KMS-11 (cell line): ENCODE data around the gene RASSF3.

Source experiments
- H2AFZ ChIP-seq: fragments of 200-600 bp; sonication (generic); 2 replicates; pipeline ENCODE4 v1.6.1; 2016; ENCODE audit warnings: antibody characterized with exemption, mixed run types, low read depth
- H3K27ac ChIP-seq: fragments of 200-600 bp; sonication (generic); 2 replicates; pipeline ENCODE4 v1.6.1; 2016; ENCODE audit warnings: mild to moderate bottlenecking, mixed run types
- H3K27me3 ChIP-seq: fragments of 200-600 bp; sonication (generic); 2 replicates; pipeline ENCODE4 v1.6.1; 2017; ENCODE audit warnings: mild to moderate bottlenecking, low read depth, mixed run types, moderate library complexity; ENCODE audit not compliant: insufficient read depth
- H3K36me3 ChIP-seq: fragments of 200-600 bp; sonication (generic); 2 replicates; pipeline ENCODE4 v1.6.1; 2017; ENCODE audit warnings: mild to moderate bottlenecking, mixed run types; ENCODE audit not compliant: insufficient read depth
- H3K4me1 ChIP-seq: fragments of 200-600 bp; sonication (generic); 2 replicates; pipeline ENCODE4 v1.6.1; 2016; ENCODE audit warnings: mild to moderate bottlenecking, low read depth, mixed run types; ENCODE audit not compliant: poor library complexity, severe bottlenecking
- H3K4me2 ChIP-seq: fragments of 200-600 bp; sonication (generic); 2 replicates; pipeline ENCODE4 v1.7.0; 2016; ENCODE audit warnings: mild to moderate bottlenecking, mixed run types
- H3K4me3 ChIP-seq: fragments of 200-600 bp; sonication (generic); IDR thresholded peaks from 2 replicates; pipeline ENCODE4 v1.6.1; 2017; ENCODE audit warnings: low read depth, low read length, mixed read lengths; ENCODE audit not compliant: insufficient read depth
- H3K79me2 ChIP-seq: fragments of 200-600 bp; sonication (generic); 2 replicates; pipeline ENCODE4 v1.6.1; 2016; ENCODE audit warnings: low read depth, mixed run types; ENCODE audit not compliant: insufficient read depth
- H3K9ac ChIP-seq: fragments of 200-600 bp; sonication (generic); 2 replicates; pipeline ENCODE4 v1.6.1; 2016; ENCODE audit warnings: mild to moderate bottlenecking, mixed run types
- H4K20me1 ChIP-seq: fragments of 200-600 bp; sonication (generic); 2 replicates; pipeline ENCODE4 v1.6.1; 2016; ENCODE audit warnings: mild to moderate bottlenecking, mixed run types; ENCODE audit not compliant: insufficient read depth
- TF ChIP-seq, protein P1 (sequence below): fragments of 200-600 bp; sonication (generic); conservative IDR thresholded peaks from 2 replicates; pipeline ENCODE4 v1.6.1; 2017; ENCODE audit warnings: low read depth, mild to moderate bottlenecking, antibody characterized with exemption, low read length, moderate library complexity, mixed read lengths

RASSF3 gene

DNA sequence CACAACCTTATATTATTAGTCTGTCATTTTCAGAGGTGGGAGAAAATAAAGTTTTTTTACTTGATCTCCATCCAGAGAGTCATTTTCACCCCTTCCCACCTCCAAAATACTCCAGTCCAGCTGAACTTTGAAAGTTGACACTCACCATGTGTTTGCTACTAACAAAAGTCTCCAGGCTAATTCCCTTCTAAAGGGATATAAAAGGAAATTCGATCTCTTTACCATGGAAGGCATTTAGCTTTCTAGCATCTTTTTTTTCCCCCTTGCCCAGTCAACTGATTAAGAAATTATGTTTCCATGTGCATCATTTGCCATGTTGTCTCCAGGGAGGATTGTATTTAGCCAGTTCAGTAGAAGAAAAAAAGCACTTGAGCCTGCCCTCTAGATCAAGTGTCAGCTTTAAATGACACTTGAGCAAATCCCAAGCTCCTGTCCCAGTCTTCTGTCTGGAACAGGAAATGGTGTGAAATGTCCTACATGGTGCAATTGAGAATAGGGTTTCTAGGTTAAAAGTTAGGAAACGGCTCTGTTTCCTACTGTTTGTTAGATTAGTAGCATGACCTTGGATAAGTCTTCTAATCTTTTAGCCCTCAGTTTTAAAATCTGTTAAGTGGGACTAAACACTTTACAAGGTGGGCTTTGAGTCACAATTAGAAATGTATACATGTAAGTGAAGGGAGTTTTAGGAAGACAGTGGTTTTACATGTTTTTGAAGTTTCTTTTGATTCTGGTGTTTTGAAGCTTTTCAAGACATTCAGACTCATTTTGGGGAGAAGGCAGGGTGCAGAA lies 81.7 kb downstream of the RASSF3 start:
- Histone ChIP-seq H3K79me2 (no peaks in the 10 kb centered on the region), H3K4me2 (no peak overlapping the region), H2AFZ (no peak overlapping the region), H3K27me3 (no peaks in the 10 kb centered on the region), H3K4me3 (no peak overlapping the region), H3K4me1 (peaks cover 13% of the 10 kb centered on the region), H3K27ac (no peak overlapping the region), H3K36me3 (no peaks in the 10 kb centered on the region; the same call in 1 of the 2 replicates), H4K20me1 (no peaks in the 10 kb centered on the region), H3K9ac (no peak overlapping the region)
- TF ChIP-seq, protein P1, sequence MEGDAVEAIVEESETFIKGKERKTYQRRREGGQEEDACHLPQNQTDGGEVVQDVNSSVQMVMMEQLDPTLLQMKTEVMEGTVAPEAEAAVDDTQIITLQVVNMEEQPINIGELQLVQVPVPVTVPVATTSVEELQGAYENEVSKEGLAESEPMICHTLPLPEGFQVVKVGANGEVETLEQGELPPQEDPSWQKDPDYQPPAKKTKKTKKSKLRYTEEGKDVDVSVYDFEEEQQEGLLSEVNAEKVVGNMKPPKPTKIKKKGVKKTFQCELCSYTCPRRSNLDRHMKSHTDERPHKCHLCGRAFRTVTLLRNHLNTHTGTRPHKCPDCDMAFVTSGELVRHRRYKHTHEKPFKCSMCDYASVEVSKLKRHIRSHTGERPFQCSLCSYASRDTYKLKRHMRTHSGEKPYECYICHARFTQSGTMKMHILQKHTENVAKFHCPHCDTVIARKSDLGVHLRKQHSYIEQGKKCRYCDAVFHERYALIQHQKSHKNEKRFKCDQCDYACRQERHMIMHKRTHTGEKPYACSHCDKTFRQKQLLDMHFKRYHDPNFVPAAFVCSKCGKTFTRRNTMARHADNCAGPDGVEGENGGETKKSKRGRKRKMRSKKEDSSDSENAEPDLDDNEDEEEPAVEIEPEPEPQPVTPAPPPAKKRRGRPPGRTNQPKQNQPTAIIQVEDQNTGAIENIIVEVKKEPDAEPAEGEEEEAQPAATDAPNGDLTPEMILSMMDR, result no peak

DNA sequence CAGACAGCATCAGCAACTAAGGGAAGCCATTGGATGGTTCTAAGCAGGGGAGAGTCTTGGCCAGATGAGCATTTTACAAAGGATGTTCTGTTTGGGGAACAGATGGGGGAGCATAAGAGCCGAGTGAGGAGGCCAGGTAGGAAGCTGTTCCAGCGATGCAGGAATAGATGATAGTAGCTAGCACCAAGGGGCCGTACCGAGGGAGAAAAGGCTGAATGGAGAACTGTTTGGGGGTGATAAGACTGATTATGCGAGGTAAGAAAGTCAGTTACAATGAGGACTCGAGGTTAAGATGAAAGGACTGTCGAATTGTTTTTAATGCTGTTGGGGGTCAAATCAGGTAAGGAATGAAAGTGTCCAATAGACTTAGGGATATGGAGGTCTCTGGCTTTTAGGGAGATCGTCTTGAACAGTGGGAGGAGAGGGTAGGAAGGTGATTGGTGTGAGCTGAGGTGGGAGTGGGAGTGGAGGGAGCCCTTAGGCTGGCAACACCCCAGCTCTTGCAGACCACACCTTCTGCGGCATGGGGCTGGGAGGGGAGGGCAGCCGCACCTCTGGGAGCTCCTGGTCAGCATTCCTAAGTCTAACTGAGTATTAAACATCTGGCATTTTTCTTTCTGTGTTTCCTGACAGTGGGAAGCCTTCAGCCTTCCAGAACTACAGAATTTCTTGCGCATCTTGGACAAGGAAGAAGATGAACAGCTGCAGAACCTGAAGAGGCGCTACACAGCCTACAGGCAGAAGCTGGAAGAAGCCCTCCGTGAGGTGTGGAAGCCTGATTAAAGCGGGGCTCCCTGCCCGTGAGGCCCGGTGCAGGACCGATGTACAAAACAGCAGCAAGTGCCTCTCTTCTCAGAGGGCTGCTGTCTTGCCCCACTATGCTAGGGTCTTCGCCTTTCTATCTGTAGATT lies 84.1 kb downstream of the RASSF3 start:
- H3K4me3 ChIP-seq, result no peak overlapping the region
- no peaks in the 10 kb centered on the region for H3K27me3 ChIP-seq
- H3K36me3 ChIP-seq, result no peaks in the 10 kb centered on the region; the same call in 1 of the 2 replicates
- no peak overlapping the region for H2AFZ ChIP-seq
- TF ChIP-seq, protein P1, result no peak
- H3K27ac ChIP-seq, result no peak overlapping the region
- H3K4me2 ChIP-seq, result no peak overlapping the region
- H4K20me1 ChIP-seq, result no peaks in the 10 kb centered on the region
- H3K9ac ChIP-seq, result no peak overlapping the region
- H3K4me1 ChIP-seq, result peaks cover 24% of the 10 kb centered on the region
- no peaks in the 10 kb centered on the region for H3K79me2 ChIP-seq

GRCh38 chr12:64695550-64695949 lies 85.3 kb downstream of the RASSF3 start:
- Histone ChIP-seq H2AFZ (no peak overlapping the region), H3K4me3 (no peak overlapping the region), H3K36me3 (no peaks in the 10 kb centered on the region; the same call in 1 of the 2 replicates), H3K27ac (no peak overlapping the region), H3K4me1 (peaks cover 28% of the 10 kb centered on the region), H3K79me2 (no peaks in the 10 kb centered on the region), H3K27me3 (no peaks in the 10 kb centered on the region), H3K9ac (no peak overlapping the region), H3K4me2 (no peak overlapping the region), H4K20me1 (no peaks in the 10 kb centered on the region)
- TF ChIP-seq, protein P1, result no peak

DNA sequence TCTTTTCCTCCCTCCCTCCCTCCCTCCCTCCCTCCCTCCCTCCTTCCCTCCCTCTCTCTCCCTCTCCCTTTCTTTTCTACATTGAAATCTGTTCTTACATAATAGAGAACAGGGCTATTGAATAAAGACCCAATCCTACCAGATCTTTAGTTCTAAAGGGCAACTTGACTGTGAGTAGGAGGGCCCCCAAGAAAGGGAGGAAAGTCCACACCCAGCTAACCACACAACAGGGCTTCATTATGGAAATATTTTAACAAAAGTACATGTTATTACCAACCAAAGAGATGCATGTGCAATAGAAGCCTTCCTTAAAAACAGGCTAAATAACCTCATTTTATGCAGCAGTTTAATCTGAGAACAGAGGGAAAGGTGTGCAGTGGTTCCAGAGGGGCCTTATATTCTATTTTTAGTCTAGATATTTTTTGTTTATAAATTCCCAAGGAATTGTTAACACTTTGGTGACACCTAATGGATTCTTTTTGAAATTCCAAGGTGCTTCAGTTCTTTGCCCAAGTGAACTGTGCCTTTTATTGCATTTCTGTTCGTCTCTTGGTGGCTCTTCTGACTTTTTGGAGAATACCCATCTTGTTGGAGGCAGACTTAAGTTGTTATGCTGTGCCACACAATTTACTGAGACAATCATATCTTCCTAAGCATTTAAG lies 85.9 kb downstream of the RASSF3 start:
- H2AFZ ChIP-seq, result no peak overlapping the region
- no peaks in the 10 kb centered on the region for H3K79me2 ChIP-seq
- no peak overlapping the region for H3K9ac ChIP-seq
- peaks cover 31% of the 10 kb centered on the region for H3K4me1 ChIP-seq
- no peaks in the 10 kb centered on the region; the same call in 1 of the 2 replicates for H3K36me3 ChIP-seq
- H3K27me3 ChIP-seq, result no peaks in the 10 kb centered on the region
- no peaks in the 10 kb centered on the region for H4K20me1 ChIP-seq
- H3K4me2 ChIP-seq, result no peak overlapping the region
- TF ChIP-seq, protein P1, result 0 out of 2 replicates have a peak, but pooled peaks have one; percentile 22
- H3K4me3 ChIP-seq, result no peak overlapping the region
- peak overlapping the region; percentile 20 for H3K27ac ChIP-seq
